GM23248 (cell line): ENCODE measurements around the gene TTC28. TPM values are rescaled to one million over a fixed set of nuclear protein-coding genes. Genes with fewer than 3 reads are reported as not detected.
"Not testable (repeated sequence)": the region's sequence is repeated elsewhere in the genome, so short reads cannot be mapped to it uniquely, and the experiment has no call there.

ENCODE experiments used
- DNase-seq: peaks from one replicate; pipeline ENCODE4 v3.0.0-alpha.2; 2015
- H2AFZ ChIP-seq: fragments of 200-600 bp; sonication (generic); 2 replicates; pipeline ENCODE4 v1.6.1; 2016; ENCODE audit warnings: antibody characterized with exemption
- H3F3A ChIP-seq: fragments of 200-600 bp; sonication (generic); 2 replicates; pipeline ENCODE4 v1.6.1; 2016; ENCODE audit warnings: mild to moderate bottlenecking, antibody characterized with exemption, mixed run types; ENCODE audit not compliant: insufficient read depth
- H3K27ac ChIP-seq: fragments of 200-600 bp; sonication (generic); 2 replicates; pipeline ENCODE4 v1.5.1; 2016; ENCODE audit warnings: mild to moderate bottlenecking
- H3K27me3 ChIP-seq: fragments of 200-600 bp; sonication (generic); replicated peaks from 2 replicates; pipeline ENCODE4 v1.6.1; 2016; ENCODE audit warnings: mild to moderate bottlenecking; ENCODE audit not compliant: insufficient read depth
- H3K36me3 ChIP-seq: fragments of 200-600 bp; sonication (generic); 2 replicates; pipeline ENCODE4 v1.6.1; 2016; ENCODE audit warnings: low read depth, mild to moderate bottlenecking
- H3K4me1 ChIP-seq: fragments of 200-600 bp; sonication (generic); 2 replicates; pipeline ENCODE4 v1.6.1; 2016; ENCODE audit warnings: mild to moderate bottlenecking; ENCODE audit not compliant: insufficient read depth
- H3K4me2 ChIP-seq: fragments of 200-600 bp; sonication (generic); one replicate; pipeline ENCODE4 v1.6.1; 2016; ENCODE audit warnings: mild to moderate bottlenecking; ENCODE audit not compliant: unreplicated experiment
- H3K4me3 ChIP-seq: fragments of 200-600 bp; sonication (generic); 2 replicates; pipeline ENCODE4 v1.5.1; 2016; ENCODE audit warnings: mild to moderate bottlenecking
- H3K79me2 ChIP-seq: fragments of 200-600 bp; sonication (generic); 2 replicates; pipeline ENCODE4 v1.6.1; 2016; ENCODE audit warnings: mild to moderate bottlenecking; ENCODE audit not compliant: insufficient read depth
- H3K9ac ChIP-seq: fragments of 200-600 bp; sonication (generic); 2 replicates; pipeline ENCODE4 v1.6.1; 2016; ENCODE audit warnings: mild to moderate bottlenecking
- H3K9me2 ChIP-seq: fragments of 200-600 bp; sonication (generic); 2 replicates; pipeline ENCODE4 v1.6.1; 2016; ENCODE audit warnings: mixed run types, mild to moderate bottlenecking, moderate library complexity; ENCODE audit not compliant: insufficient read depth
- H3K9me3 ChIP-seq: fragments of 200-600 bp; sonication (generic); one replicate; pipeline ENCODE4 v1.6.1; 2017; ENCODE audit warnings: low read depth
- H4K20me1 ChIP-seq: fragments of 200-600 bp; sonication (generic); 2 replicates; pipeline ENCODE4 v1.6.0; 2016; ENCODE audit not compliant: insufficient read depth
- EZH2 ChIP-seq: fragments of 200-600 bp; sonication (generic); IDR thresholded peaks from 2 replicates; pipeline ENCODE4 v1.6.1; 2018; ENCODE audit warnings: antibody characterized with exemption, mild to moderate bottlenecking; ENCODE audit not compliant: insufficient read depth, poor library complexity, severe bottlenecking
- EZH2phosphoT487 ChIP-seq: fragments of 200-600 bp; sonication (generic); IDR thresholded peaks from 2 replicates; pipeline ENCODE4 v1.6.1; 2018; ENCODE audit warnings: antibody characterized with exemption, moderate library complexity, mild to moderate bottlenecking, low read depth; ENCODE audit not compliant: insufficient read depth
- WGBS, 2 experiments: methylation state at CpG; one replicate each; pipeline ENCODE4 v1.1.6; 2015 to 2017; ENCODE audit warnings: low lambda C conversion rate in 2 of 2, low coverage in 1 of 2; ENCODE audit errors: missing lambda C conversion rate in 2 of 2; 5-methylcytosine and 5-hydroxymethylcytosine counted together
- in situ Hi-C: fragments of 300-500 bp; cut with MboI; formaldehyde crosslinking; loops from 2 replicates; pipeline ENCODE4 v1.15.0; 2020
- polyA plus RNA-seq: library from polyadenylated mRNA; unstranded; fragments of >200 nt; fragmentation: Nextera tagmentation; extraction: Ambion mirVana; gene quantifications from 2 replicates; pipeline ENCODE4 v1.2.1, GENCODE V29; 2016
- total RNA-seq: library from RNA; depleted of rRNA; stranded (reverse); fragments of >200 nt; shearing (Covaris generic); gene quantifications from 2 replicates; pipeline ENCODE4 v1.2.3, GENCODE V29; 2014

The TTC28 gene
- total and polyA plus RNA-seq, 2 experiments from 2014 or later, result 12.5 to 41.9 TPM

DNA sequence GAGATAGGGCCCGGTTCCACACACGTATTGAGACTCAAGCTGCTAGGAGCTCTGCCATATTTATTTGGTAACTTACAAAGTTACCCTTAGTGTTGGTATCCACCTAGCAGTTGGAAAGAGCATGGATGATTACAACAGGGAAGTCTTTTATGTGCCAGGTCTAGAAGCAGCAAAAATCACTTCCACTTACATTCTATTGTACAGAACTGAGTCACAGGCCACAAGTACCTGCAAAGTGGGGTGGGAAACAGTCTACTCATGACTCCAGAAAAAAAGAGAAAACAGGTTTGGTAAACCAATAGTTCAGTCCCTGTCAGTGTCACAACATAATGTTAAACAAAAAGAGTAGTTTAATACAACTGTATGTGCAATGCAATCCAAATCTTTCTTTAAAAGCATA lies 480.9 kb downstream of the TTC28 start:
- H4K20me1 ChIP-seq, result no peaks in the 10 kb centered on the region
- TF ChIP-seq EZH2 (no peak), EZH2phosphoT487 (no peak)
- no peak for DNase-seq

DNA sequence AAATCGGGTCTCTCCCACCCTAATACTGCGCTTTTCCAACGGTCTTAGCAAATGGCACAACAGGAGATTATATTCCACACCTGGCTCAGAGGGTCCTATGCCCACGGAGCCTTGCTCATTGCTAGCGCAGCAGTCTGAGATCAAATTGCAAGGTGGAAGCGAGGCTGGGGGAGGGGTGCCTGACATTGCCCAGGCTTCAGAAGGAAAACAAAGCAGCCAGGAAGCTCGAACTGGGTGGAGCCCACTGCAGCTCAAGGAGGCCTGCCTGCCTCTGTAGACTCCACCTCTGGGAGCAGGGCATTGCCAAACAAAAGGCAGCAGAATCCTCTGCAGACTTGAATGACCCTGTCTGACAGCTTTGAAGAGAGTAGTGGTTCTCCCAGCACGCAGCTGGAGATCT lies 488.1 kb downstream of the TTC28 start:
- H3K9me3 ChIP-seq, H3K36me3 ChIP-seq, H3F3A ChIP-seq, H3K4me2 ChIP-seq, H3K27ac ChIP-seq, DNase-seq, in situ Hi-C loops, H3K9ac ChIP-seq, H3K27me3 ChIP-seq, H3K4me3 ChIP-seq, H4K20me1 ChIP-seq, H3K9me2 ChIP-seq, H2AFZ ChIP-seq, H3K4me1 ChIP-seq: not testable (repeated sequence)
- H3K79me2 ChIP-seq, result peaks cover 29% of the 10 kb centered on the region
- 95% methylated on average over 8 of the region's 8 CpGs for WGBS, 2 experiments

More for the DNA sequence above, 480.9 kb downstream of the TTC28 start:
- Histone ChIP-seq H3K27me3 (no peaks in the 10 kb centered on the region), H3K9me3 (no peaks in the 10 kb centered on the region), H3K27ac (no peak overlapping the region), H3K9me2 (no peaks in the 10 kb centered on the region), H3F3A (no peaks in the 10 kb centered on the region), H3K79me2 (peaks cover 6% of the 10 kb centered on the region), H3K4me1 (no peaks in the 10 kb centered on the region), H3K9ac (no peak overlapping the region), H3K4me2 (no peak overlapping the region), H2AFZ (no peak overlapping the region), H3K36me3 (no peaks in the 10 kb centered on the region), H3K4me3 (no peak overlapping the region)
- WGBS, 2 experiments, result 89 to 98% methylated on average over 2 of the region's 2 CpGs
- in situ Hi-C loops, result no loop called here

DNA sequence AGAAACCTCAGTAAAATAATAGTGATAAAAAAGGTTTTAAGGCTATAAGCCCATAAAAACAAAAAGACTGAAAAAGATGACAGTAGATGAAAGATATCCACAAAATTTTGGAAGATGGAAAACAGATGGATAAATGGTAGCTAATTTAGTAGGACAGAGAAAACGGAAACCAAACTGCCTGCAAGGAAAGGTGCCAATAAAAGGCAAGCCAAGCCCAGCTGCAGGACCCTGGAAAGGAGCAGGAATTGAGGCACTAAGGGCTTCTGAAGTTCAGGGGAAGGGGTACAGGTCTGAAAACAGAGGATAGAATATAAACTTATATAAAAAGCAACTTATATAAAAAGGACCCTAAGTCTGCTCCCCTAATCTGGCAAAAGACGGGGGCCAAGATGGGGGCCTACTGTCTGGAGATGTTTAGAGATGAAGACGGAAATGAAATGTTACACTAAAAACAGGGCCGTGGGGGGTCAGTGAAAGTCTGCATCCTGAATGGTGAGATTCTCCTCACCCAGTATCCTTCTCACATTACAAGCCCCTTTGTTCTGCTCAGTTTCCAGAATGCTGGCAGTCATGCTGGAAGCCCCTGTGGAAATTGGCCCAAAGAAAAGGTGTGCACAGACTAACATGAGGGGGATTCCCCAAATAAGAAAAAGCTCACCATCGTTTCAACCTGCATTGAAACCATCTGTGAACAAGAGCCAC lies 491.3 kb downstream of the TTC28 start:
- no peak for DNase-seq
- in situ Hi-C loops, result no loop called here

DNA sequence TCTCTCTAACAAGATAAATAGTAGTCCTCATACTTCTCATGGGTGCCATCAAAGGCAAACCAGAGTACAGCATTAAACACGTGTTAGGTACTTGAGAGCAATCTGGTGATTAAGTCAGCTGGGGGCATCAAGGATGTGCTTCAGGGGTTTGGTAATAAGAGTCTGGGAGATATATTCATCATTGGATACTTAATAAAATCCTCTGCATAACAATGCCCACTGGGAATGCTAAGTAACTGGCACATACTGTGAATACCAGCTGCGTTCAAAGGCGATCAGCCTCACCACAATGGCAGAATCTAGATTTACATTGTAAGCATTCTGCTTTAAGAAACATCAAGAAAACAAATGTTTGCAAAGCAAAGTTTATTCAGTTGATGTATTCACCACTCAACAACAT lies 492.0 kb downstream of the TTC28 start:
- no peak overlapping the region for H3K9ac ChIP-seq
- H2AFZ ChIP-seq, result no peak overlapping the region
- H3K27ac ChIP-seq, result no peak overlapping the region
- no peaks in the 10 kb centered on the region for H3F3A ChIP-seq
- H3K4me1 ChIP-seq, result 0 out of 2 replicates have a peak, but pooled peaks cover 1% of the 10 kb centered on the region
- no peak overlapping the region for H3K4me3 ChIP-seq
- in situ Hi-C loops, result no loop called here
- H3K79me2 ChIP-seq, result peaks cover 18% of the 10 kb centered on the region; the same call in 1 of the 2 replicates
- no peaks in the 10 kb centered on the region for H4K20me1 ChIP-seq
- WGBS, 2 experiments, result 96 to 97% methylated on average over 3 of the region's 3 CpGs
- no peaks in the 10 kb centered on the region; the same call in 1 of the 2 replicates for H3K9me2 ChIP-seq
- H3K9me3 ChIP-seq, result no peaks in the 10 kb centered on the region
- no peak for DNase-seq
- no peak overlapping the region for H3K4me2 ChIP-seq
- H3K36me3 ChIP-seq, result no peaks in the 10 kb centered on the region
- TF ChIP-seq EZH2phosphoT487, result no peak
- TF ChIP-seq EZH2, result no peak
- H3K27me3 ChIP-seq, result no peaks in the 10 kb centered on the region

More for the DNA sequence above, 491.3 kb downstream of the TTC28 start:
- H2AFZ ChIP-seq, result no peak overlapping the region
- peaks cover 19% of the 10 kb centered on the region for H3K79me2 ChIP-seq
- H3K27ac ChIP-seq, result no peak overlapping the region
- no peaks in the 10 kb centered on the region for H3K36me3 ChIP-seq
- H4K20me1 ChIP-seq, result no peaks in the 10 kb centered on the region
- H3K4me3 ChIP-seq, result no peak overlapping the region
- no peaks in the 10 kb centered on the region for H3K4me1 ChIP-seq
- H3K9me3 ChIP-seq, result no peaks in the 10 kb centered on the region
- no peaks in the 10 kb centered on the region for H3K27me3 ChIP-seq
- WGBS, 2 experiments, result 54 to 58% methylated on average over 5 of the region's 5 CpGs
- no peaks in the 10 kb centered on the region; the same call in 1 of the 2 replicates for H3K9me2 ChIP-seq
- no peak overlapping the region for H3K9ac ChIP-seq
- no peak overlapping the region for H3K4me2 ChIP-seq
- TF ChIP-seq EZH2phosphoT487 (no peak), EZH2 (no peak)
- H3F3A ChIP-seq, result no peaks in the 10 kb centered on the region

DNA sequence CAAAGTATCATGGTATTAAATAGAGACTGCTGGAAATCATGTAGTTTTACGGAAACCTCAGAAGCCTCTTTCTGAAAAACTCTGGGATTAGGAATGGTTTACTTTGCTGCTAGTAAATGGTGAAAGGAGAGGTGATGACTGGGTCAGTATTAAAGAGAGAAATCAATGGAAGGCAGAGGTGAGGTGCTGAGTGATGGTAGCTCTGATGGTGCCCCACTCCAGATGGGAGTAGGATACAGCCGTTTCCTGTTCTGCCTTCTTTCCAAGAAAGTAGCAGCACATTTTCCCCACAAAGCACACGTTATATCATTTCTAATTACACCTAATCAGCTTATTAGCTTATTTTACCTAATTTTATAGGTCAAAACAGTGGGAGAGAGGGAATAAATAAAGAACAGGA lies 493.0 kb downstream of the TTC28 start:
- Histone ChIP-seq H3K9ac (no peak overlapping the region), H3F3A (no peaks in the 10 kb centered on the region), H3K9me3 (no peaks in the 10 kb centered on the region), H2AFZ (no peak overlapping the region), H3K36me3 (no peaks in the 10 kb centered on the region), H3K4me2 (no peak overlapping the region), H3K4me3 (no peak overlapping the region), H3K27me3 (no peaks in the 10 kb centered on the region), H3K79me2 (peaks cover 18% of the 10 kb centered on the region; the same call in 1 of the 2 replicates), H3K4me1 (peaks cover 11% of the 10 kb centered on the region), H3K27ac (no peak overlapping the region), H3K9me2 (no peaks in the 10 kb centered on the region; the same call in 1 of the 2 replicates), H4K20me1 (no peaks in the 10 kb centered on the region)
- no peak for DNase-seq
- in situ Hi-C loops, result no loop called here
- WGBS, 2 experiments, result 89 to 93% methylated on average over 3 of the region's 3 CpGs
- no peak for TF ChIP-seq EZH2
- no peak for TF ChIP-seq EZH2phosphoT487
